Uterus (tissue), 4 donors: ENCODE data around the gene NOS1AP. TPM values are rescaled to one million over a fixed set of nuclear protein-coding genes. Genes with fewer than 3 reads are reported as not detected.

ENCODE experiments used
- DNase-seq, 2 donors: peaks; one replicate each; pipeline ENCODE4 v3.0.0-alpha.2; 2019 to 2020
- H3K27ac ChIP-seq, 2 donors: fragments of 200-600 bp; sonication (generic); 1 replicate in 1 of 2; 2 replicates in 1 of 2; pipeline ENCODE4 v1.5.1; 2016 to 2018
- H3K27me3 ChIP-seq, 2 donors: fragments of 200-600 bp; sonication (generic); one replicate each; pipeline ENCODE4 v1.5.1; 2018 to 2019; ENCODE audit warnings: control low read depth in 1 of 2
- H3K36me3 ChIP-seq, 2 donors: fragments of 200-600 bp; sonication (generic); one replicate each; pipeline ENCODE4 v1.5.1; 2019; ENCODE audit warnings: control low read depth in 1 of 2
- H3K4me1 ChIP-seq, 2 donors: fragments of 200-600 bp; sonication (generic); one replicate each; pipeline ENCODE4 v1.5.1; 2018 to 2019; ENCODE audit warnings: control low read depth in 1 of 2
- H3K4me3 ChIP-seq, 2 donors: fragments of 200-600 bp; sonication (generic); 1 replicate in 1 of 2; 2 replicates in 1 of 2; pipeline ENCODE4 v1.5.1; 2018 to 2019; ENCODE audit warnings: mild to moderate bottlenecking in 1 of 2
- H3K9me3 ChIP-seq, 2 donors: fragments of 200-600 bp; sonication (generic); one replicate each; pipeline ENCODE4 v1.5.1; 2019; ENCODE audit warnings: control low read depth in 1 of 2
- POLR2A ChIP-seq, 2 donors: fragments of 450-650 bp; IDR thresholded peaks; one replicate each; pipeline ENCODE4 v1.6.1; 2016; ENCODE audit warnings: antibody characterized with exemption in 2 of 2, mild to moderate bottlenecking in 1 of 2, moderate library complexity in 1 of 2
- intact Hi-C: fragments of 100-400 bp; cut with DNase I; formaldehyde crosslinking; loops from one replicate; pipeline ENCODE4 v1.15.1; 2023; ENCODE audit warnings: low total_unique reads
- total RNA-seq, 4 donors: library from RNA; depleted of rRNA in 3 of 4; stranded (reverse); fragments of >200 nt in 3 of 4; gene quantifications; one replicate each; pipeline versions ENCODE4 v1.1.0 to v1.2.4, GENCODE V29; 2014 to 2023
- TF ChIP-seq, protein P1 (sequence below), 4 experiments: fragments of 200-600 bp in 2 of 4; fragments of 450-650 bp in 2 of 4; sonication (generic) in 2 of 4; IDR thresholded peaks; one replicate each; pipeline ENCODE4 v1.5.1; 2016 to 2019; ENCODE audit warnings: antibody characterized with exemption in 4 of 4, mild to moderate bottlenecking in 2 of 4, moderate library complexity in 1 of 4
- donor health status: DM: yes; HTN: yes; CAD: no.

NOS1AP gene
- total RNA-seq, 4 donors from 2014 or later = under 0.01 to 5.3 (median 1.9) TPM; not detected in 1

DNA sequence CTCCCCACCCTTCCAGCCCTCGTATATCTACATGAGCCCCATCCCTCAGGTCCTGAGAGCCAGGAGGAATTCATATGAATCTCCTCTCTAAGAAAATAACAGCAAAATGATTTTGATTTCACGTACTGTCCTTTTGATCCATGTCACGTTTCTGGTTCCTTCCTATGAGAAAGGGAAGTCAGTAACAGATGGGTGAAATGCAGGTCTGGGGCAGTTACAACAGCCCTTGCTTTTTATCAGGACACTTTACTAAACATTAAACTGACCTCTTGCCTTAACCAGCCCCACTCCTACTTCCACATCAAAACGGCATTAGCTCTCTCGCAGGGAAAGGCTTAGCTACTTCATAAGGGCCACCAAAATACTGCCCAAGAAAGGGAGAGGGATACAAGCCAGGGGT, 248.1 kb downstream of the NOS1AP start:
- intact Hi-C loops = no loop called here
- no peak for TF ChIP-seq POLR2A (IDR thresholded peaks at IDR 0.05)
- TF ChIP-seq, protein P1, sequence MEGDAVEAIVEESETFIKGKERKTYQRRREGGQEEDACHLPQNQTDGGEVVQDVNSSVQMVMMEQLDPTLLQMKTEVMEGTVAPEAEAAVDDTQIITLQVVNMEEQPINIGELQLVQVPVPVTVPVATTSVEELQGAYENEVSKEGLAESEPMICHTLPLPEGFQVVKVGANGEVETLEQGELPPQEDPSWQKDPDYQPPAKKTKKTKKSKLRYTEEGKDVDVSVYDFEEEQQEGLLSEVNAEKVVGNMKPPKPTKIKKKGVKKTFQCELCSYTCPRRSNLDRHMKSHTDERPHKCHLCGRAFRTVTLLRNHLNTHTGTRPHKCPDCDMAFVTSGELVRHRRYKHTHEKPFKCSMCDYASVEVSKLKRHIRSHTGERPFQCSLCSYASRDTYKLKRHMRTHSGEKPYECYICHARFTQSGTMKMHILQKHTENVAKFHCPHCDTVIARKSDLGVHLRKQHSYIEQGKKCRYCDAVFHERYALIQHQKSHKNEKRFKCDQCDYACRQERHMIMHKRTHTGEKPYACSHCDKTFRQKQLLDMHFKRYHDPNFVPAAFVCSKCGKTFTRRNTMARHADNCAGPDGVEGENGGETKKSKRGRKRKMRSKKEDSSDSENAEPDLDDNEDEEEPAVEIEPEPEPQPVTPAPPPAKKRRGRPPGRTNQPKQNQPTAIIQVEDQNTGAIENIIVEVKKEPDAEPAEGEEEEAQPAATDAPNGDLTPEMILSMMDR (IDR thresholded peaks at IDR 0.05) = no peak

DNA sequence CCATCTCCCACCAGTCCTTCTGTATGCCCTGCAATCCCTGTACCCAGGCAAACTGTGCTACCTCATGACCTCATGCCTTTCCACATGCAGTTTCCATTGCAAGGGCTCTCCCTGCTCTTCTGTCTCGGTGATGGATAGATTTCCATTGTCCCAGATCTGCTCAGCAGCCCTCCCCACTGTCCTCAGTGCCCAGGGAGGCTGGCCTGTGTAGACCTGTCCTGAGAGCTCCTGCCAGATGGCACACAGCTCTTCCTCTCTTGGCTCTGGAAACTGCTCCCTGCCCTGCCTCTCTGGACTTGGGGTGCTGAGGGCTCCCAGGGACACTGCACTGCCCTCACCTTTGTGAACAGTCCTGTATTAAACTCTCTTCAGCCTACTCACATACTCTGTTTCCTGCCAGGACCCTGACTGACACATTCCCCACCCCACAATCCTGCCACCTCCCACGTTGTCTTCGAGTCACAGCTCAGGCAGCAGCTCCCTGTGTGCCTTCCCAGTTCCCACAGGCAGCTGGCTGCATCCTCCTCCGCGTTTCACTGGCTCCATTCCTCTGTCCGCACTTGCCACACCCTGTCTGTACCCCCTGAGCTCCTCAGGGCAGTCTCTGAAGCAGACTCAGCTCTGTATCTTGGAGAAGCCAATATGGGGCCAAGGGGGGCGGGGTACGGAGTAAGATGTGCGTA, 250.1 kb downstream of the NOS1AP start:
- H3K4me3 ChIP-seq = no peak overlapping the region
- intact Hi-C loops = no loop called here
- no peaks in the 10 kb centered on the region for H3K4me1 ChIP-seq
- H3K9me3 ChIP-seq = no peaks in the 10 kb centered on the region
- DNase-seq = no peak
- H3K27ac ChIP-seq = no peak overlapping the region
- H3K36me3 ChIP-seq = no peaks in the 10 kb centered on the region
- TF ChIP-seq POLR2A (IDR thresholded peaks at IDR 0.05) = no peak
- TF ChIP-seq, protein P1 (IDR thresholded peaks at IDR 0.05) = no peak
- H3K27me3 ChIP-seq = no peaks in the 10 kb centered on the region

More for the DNA sequence above, 248.1 kb downstream of the NOS1AP start:
- no peak for DNase-seq
- Histone ChIP-seq H3K9me3 (no peaks in the 10 kb centered on the region), H3K27me3 (no peaks in the 10 kb centered on the region), H3K36me3 (no peaks in the 10 kb centered on the region), H3K27ac (no peak overlapping the region), H3K4me1 (no peaks in the 10 kb centered on the region), H3K4me3 (no peak overlapping the region)

DNA sequence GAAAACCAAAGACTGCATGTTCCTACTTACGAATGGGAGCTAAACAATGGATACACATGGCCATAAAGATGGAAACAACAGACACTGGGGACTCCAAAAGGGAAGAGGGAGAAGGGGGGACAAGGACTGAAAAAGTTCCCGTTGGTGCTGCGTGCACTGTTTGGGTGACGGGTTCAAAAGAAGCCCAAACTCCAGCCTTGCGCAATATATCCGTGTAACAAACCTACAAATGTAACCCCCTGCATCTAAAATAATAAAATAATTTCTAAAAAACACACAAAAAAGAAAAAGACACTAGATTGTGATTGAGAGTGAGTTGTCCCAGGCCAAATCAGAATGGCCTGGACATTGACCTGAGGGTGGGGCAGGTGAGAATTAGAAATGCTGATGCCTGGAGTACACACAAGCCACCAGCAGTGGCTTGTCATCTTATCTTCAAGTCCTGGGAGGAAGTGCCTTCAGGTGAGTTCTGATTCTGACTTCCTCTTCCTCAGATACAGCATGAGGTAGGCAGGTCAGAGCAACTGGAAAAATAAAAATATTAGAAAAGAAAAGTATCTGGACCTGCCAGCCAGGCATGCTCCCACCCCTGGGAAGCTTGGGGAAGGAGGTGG, 252.4 kb downstream of the NOS1AP start:
- DNase-seq = no peak
- Histone ChIP-seq H3K27me3 (no peaks in the 10 kb centered on the region), H3K27ac (no peak overlapping the region), H3K4me1 (no peaks in the 10 kb centered on the region), H3K4me3 (no peak overlapping the region), H3K36me3 (no peaks in the 10 kb centered on the region), H3K9me3 (no peaks in the 10 kb centered on the region)
- intact Hi-C loops = no loop called here
- no peak for TF ChIP-seq POLR2A (IDR thresholded peaks at IDR 0.05)
- TF ChIP-seq, protein P1 (IDR thresholded peaks at IDR 0.05) = no peak

DNA sequence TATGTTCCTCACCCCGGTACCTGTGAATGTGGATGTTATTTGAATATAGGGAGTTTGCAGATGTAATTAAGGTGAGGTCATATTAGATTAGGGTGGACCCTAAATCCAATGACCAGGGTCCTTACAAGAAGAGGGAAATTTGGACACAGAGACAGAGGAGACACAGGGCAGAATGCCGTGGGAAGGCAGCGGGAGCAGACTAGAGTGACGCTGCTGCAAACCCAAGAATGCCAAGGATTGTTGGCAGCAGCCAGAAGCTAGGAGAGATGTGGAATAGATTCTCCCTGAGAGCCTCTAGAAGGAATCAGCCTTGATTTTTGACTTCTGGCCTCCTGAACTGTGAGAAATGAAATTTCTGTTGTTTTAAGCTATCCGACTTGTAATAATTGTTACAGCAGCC, 253.5 kb downstream of the NOS1AP start:
- Histone ChIP-seq H3K27me3 (no peaks in the 10 kb centered on the region), H3K9me3 (no peaks in the 10 kb centered on the region), H3K36me3 (no peaks in the 10 kb centered on the region), H3K4me3 (no peak overlapping the region), H3K27ac (no peak overlapping the region), H3K4me1 (no peaks in the 10 kb centered on the region)
- intact Hi-C loops = no loop called here
- TF ChIP-seq, protein P1 (IDR thresholded peaks at IDR 0.05) = no peak
- no peak for TF ChIP-seq POLR2A (IDR thresholded peaks at IDR 0.05)
- DNase-seq = no peak

DNA sequence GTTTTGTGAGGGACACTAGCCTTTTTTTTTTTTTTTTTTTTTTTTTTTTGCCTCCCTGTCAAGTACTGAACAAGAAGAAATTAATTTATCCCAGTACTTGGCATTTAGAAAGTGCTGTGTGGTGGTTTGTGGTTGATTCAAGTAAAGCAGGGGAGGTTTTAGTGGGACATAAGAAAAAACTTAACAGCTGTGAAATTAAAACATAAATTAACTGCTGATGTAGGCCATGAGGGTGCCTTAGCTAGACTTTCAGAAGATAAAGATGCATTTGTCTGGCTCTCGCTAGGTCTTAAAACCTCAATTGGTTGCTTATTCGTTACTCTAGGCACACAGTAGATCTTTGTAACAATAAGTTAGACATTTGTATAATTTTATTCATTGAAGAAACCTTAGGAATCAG, 254.9 kb downstream of the NOS1AP start:
- no peak for TF ChIP-seq POLR2A (IDR thresholded peaks at IDR 0.05)
- TF ChIP-seq, protein P1 (IDR thresholded peaks at IDR 0.05) = no peak
- H3K4me1 ChIP-seq = no peaks in the 10 kb centered on the region
- no peak overlapping the region for H3K27ac ChIP-seq
- intact Hi-C loops = no loop called here
- DNase-seq = no peak
- no peak overlapping the region for H3K4me3 ChIP-seq
- H3K9me3 ChIP-seq = no peaks in the 10 kb centered on the region
- no peaks in the 10 kb centered on the region for H3K27me3 ChIP-seq
- no peaks in the 10 kb centered on the region for H3K36me3 ChIP-seq
